GM12891 (cell line): ENCODE measurements around the gene PRKCE.

Experiments
- PAX5 ChIP-seq: IDR thresholded peaks from 2 replicates; pipeline ENCODE4 v1.6.1; 2011; ENCODE audit warnings: low read length, moderate library complexity, mild to moderate bottlenecking; ENCODE audit not compliant: insufficient read depth, severe bottlenecking
- POLR2A ChIP-seq: IDR thresholded peaks from 2 replicates; pipeline ENCODE4 v1.6.1; 2011; ENCODE audit warnings: low read depth, low read length, control low read depth
- POLR2AphosphoS5 ChIP-seq: IDR thresholded peaks from 2 replicates; pipeline ENCODE4 v1.6.1; 2011; ENCODE audit warnings: low read depth, low read length, control low read depth
- POU2F2 ChIP-seq: IDR thresholded peaks from 2 replicates; pipeline ENCODE4 v1.6.1; 2011; ENCODE audit warnings: low read depth, mild to moderate bottlenecking, control low read depth, low read length, moderate library complexity
- SPI1 ChIP-seq: IDR thresholded peaks from 2 replicates; pipeline ENCODE4 v1.6.1; 2011; ENCODE audit warnings: low read depth, low read length, control low read depth
- TAF1 ChIP-seq: IDR thresholded peaks from 2 replicates; pipeline ENCODE4 v1.6.1; 2011; ENCODE audit warnings: low read depth, low read length, control low read depth

DNA sequence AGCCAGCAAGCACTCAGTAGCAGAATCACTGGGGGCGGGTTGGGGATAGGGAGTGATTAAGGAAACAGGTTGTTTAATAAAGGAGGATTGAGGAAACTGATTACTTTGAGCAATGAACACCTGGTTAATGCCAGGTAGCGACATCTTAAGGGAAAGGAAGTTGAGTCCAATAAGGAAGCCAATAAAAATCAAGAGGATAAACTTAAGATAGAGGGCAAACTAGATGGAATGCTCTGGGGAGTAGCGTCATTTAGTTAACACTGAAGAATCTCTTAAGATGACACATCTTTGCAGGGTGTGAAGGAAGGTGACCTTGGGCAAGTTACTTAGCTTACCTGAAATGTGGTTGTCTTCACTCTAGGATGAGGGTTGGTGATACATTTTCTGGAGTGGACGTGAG, 242.7 kb downstream of the PRKCE start:
- no peak for TF ChIP-seq POLR2AphosphoS5
- TF ChIP-seq POLR2A = no peak
- TF ChIP-seq SPI1 = no peak
- TF ChIP-seq TAF1 = no peak
- TF ChIP-seq POU2F2 = no peak
- TF ChIP-seq PAX5 = no peak
